Prostate gland (tissue), 2 donors: Measurements from ENCODE around the gene NPAS1. TPM values are rescaled to one million over a fixed set of nuclear protein-coding genes. Genes with fewer than 3 reads are reported as not detected.

Source experiments
- DNase-seq: peaks from one replicate; pipeline ENCODE4 v3.0.0-alpha.2; 2019; ENCODE audit warnings: low spot score
- H3K27ac ChIP-seq, 2 donors: fragments of 200-600 bp; sonication (generic); 2 replicates each; pipeline ENCODE4 v1.5.1; 2017 to 2019
- H3K27me3 ChIP-seq: fragments of 200-600 bp; sonication (generic); replicated peaks from 2 replicates; pipeline ENCODE4 v1.5.1; 2019; ENCODE audit not compliant: insufficient read depth
- H3K36me3 ChIP-seq, 2 donors: fragments of 200-600 bp; sonication (generic); 1 replicate in 1 of 2; 2 replicates in 1 of 2; pipeline versions ENCODE4 v1.5.1 to v1.8.1; 2017 to 2019
- H3K4me1 ChIP-seq: fragments of 200-600 bp; sonication (generic); replicated peaks from 2 replicates; pipeline ENCODE4 v1.5.1; 2019
- H3K4me3 ChIP-seq, 2 donors: fragments of 200-600 bp; sonication (generic); 2 replicates each; pipeline ENCODE4 v1.5.1; 2017 to 2019
- H3K9me3 ChIP-seq: fragments of 200-600 bp; sonication (generic); 2 replicates; pipeline ENCODE4 v1.5.1; 2017
- CTCF ChIP-seq, 4 experiments: fragments of 200-600 bp in 2 of 4; fragments of 450-650 bp in 2 of 4; sonication (generic) in 2 of 4; IDR thresholded peaks; 1 replicate in 3 of 4; 2 replicates in 1 of 4; pipeline ENCODE4 v1.5.1; 2016 to 2019; ENCODE audit warnings: antibody characterized with exemption in 4 of 4, mild to moderate bottlenecking in 2 of 4, moderate library complexity in 2 of 4
- POLR2A ChIP-seq: fragments of 450-650 bp; IDR thresholded peaks from one replicate; pipeline ENCODE4 v1.6.1; 2016; ENCODE audit warnings: antibody characterized with exemption, mild to moderate bottlenecking
- POLR2AphosphoS5 ChIP-seq: sonication (generic); formaldehyde crosslinking; IDR thresholded peaks from one replicate; pipeline ENCODE4 v1.6.1; 2017; ENCODE audit warnings: antibody characterized with exemption
- WGBS: methylation state at CpG from one replicate; pipeline ENCODE4 v1.1.5; 2018; 5-methylcytosine and 5-hydroxymethylcytosine counted together
- intact Hi-C: fragments of 100-400 bp; cut with DNase I; formaldehyde crosslinking; loops from one replicate; pipeline ENCODE4 v1.14.2; 2022
- total RNA-seq, 2 donors: library from RNA; depleted of rRNA; stranded (reverse); fragments of >200 nt; gene quantifications; one replicate each; pipeline ENCODE4 v1.1.0, GENCODE V29; 2016

Gene NPAS1
- total RNA-seq, 2 donors from 2014 or later, result 0.27 to 0.51 TPM

- Histone ChIP-seq H3K4me1 (no peaks in the 10 kb centered on the region), H3K27ac (no peak overlapping the region), H3K27me3 (no peaks in the 10 kb centered on the region), H3K4me3 (no peak overlapping the region), H3K36me3 (no peaks in the 10 kb centered on the region), H3K9me3 (no peaks in the 10 kb centered on the region)
- intact Hi-C loops, result no loop called here
- no peak for DNase-seq
- 93% methylated on average over 45 of the region's 56 CpGs for WGBS
- TF ChIP-seq POLR2A (no peak), POLR2AphosphoS5 (no peak), CTCF (IDR thresholded peaks at IDR 0.05) (no peak)
Measured at GRCh38 chr19:47044946-47045866, 25.6 kb downstream of the NPAS1 start.

GRCh38 chr19:47045867-47046470 lies 26.3 kb downstream of the NPAS1 start:
- TF ChIP-seq CTCF (IDR thresholded peaks at IDR 0.05) (no peak), POLR2A (no peak), POLR2AphosphoS5 (no peak)
- Histone ChIP-seq H3K27ac (no peak overlapping the region), H3K4me3 (no peak overlapping the region), H3K9me3 (no peaks in the 10 kb centered on the region), H3K4me1 (no peaks in the 10 kb centered on the region), H3K36me3 (no peaks in the 10 kb centered on the region), H3K27me3 (no peaks in the 10 kb centered on the region)
- intact Hi-C loops, result no loop called here
- whole genome bisulfite sequencing, result 92% methylated on average over 22 of the region's 45 CpGs
- DNase-seq, result no peak

GRCh38 chr19:47047272-47047762 lies 27.7 kb downstream of the NPAS1 start:
- H3K27me3 ChIP-seq, result no peaks in the 10 kb centered on the region
- H3K36me3 ChIP-seq, result no peaks in the 10 kb centered on the region
- TF ChIP-seq POLR2AphosphoS5 (no peak), POLR2A (no peak), CTCF (IDR thresholded peaks at IDR 0.05) (no peak)
- H3K4me1 ChIP-seq, result no peaks in the 10 kb centered on the region
- peak overlapping the region; percentile 91 to 95 for H3K4me3 ChIP-seq
- WGBS, result 87% methylated on average over 13 of the region's 13 CpGs
- no peak overlapping the region for H3K27ac ChIP-seq
- H3K9me3 ChIP-seq, result no peaks in the 10 kb centered on the region
- intact Hi-C loops, result no loop called here
- DNase-seq, result no peak

- no peaks in the 10 kb centered on the region for H3K27me3 ChIP-seq
- H3K36me3 ChIP-seq, result no peaks in the 10 kb centered on the region
- H3K9me3 ChIP-seq, result no peaks in the 10 kb centered on the region
- WGBS, result 4% methylated on average over 34 of the region's 42 CpGs
- peak overlapping the region; percentile 73 to 76 for H3K27ac ChIP-seq
- intact Hi-C loops, result no loop called here
- TF ChIP-seq POLR2AphosphoS5, result peak; percentile 63
- no peak for TF ChIP-seq POLR2A
- no peak for TF ChIP-seq CTCF (IDR thresholded peaks at IDR 0.05)
- peak; percentile 80 for DNase-seq
- H3K4me3 ChIP-seq, result peak overlapping the region; percentile 91 to 95
- H3K4me1 ChIP-seq, result no peaks in the 10 kb centered on the region
Measured at GRCh38 chr19:47047763-47048405, 28.2 kb downstream of the NPAS1 start.
